Measurements from ENCODE around the gene SDCCAG8.
"Not testable (repeated sequence)": the region's sequence is repeated elsewhere in the genome, so short reads cannot be mapped to it uniquely, and the experiment has no call there.

SDCCAG8 gene

DNA sequence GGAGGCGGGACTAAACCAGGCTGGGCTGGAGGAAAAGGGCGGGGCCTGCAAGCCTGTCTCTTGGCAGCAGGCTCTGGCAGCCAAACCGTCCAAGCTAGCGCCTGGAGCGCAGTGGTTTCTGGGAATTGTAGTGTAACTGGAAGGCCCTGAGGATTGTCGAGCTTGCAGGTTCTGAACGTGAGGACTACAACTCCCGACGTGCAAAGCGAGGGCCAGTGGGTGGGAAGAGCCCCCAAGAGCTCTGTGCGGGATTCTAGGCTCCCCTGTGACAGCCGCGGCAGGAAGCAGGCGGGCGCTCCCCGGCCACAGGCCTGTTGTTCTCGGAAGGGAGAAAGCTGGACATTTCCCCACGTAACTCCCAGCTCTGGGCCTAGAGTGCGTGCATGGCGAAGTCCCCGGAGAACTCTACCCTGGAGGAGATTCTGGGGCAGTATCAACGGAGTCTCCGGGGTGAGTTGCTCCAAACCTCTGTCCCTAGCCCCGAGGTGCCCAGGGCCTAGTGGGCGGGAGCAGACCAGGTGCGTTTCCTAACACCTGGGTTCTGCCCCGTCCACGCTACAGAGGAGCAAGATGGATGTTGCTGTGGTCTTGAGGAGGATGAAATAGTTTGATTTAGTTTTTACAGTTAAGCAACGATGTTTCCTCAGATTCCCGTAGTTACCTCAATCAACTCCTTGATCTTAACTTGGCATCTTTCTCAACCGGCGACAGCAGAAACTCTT, at the start of gene SDCCAG8:
TSS of gene SDCCAG8 (plus strand) at position 251 of the 722 bp plus-strand sequence. CDS start at position 384, 133 bp downstream.
- peak; percentile 97 for DNase-seq

- DNase-seq: not testable (repeated sequence)
Measured at GRCh38 chr1:243211984-243212383, 43.9 kb upstream of the SDCCAG8 start.

- DNase-seq: no peak
Measured at GRCh38 chr1:243213045-243213787, 42.6 kb upstream of the SDCCAG8 start.

DNA sequence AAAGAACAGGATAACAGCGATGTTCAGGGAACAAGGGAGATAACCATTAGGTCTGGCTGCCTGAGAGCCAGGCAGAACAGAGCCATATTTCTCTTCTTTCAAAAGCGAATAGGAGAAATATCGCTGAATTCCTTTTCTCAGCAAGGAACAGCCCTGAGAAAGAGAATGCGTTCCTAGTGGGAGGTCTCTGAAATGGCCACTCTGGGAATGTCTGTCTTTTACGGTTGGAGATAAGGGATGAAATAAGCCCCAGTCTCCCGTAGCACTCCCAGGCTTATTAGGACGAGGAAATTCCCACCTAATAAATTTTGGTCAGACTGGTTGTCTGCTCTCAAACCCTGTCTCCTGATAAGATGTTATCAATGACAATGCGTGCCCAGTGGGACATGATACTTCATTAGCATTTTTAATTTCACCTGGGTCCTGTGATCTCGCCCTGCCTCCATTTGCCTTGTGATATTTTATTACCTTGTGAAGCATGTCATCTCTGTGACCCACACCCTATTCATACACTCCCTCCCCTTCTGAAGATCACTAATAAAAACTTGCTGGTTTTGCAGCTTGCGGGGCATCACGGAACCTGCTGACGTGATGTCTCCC, 40.5 kb upstream of the SDCCAG8 start:
- DNase-seq: not testable (repeated sequence)

GRCh38 chr1:243216741-243217140, 39.1 kb upstream of the SDCCAG8 start:
- no peak for DNase-seq

- no peak for DNase-seq
Measured at GRCh38 chr1:243217349-243217748, 38.5 kb upstream of the SDCCAG8 start.

DNA sequence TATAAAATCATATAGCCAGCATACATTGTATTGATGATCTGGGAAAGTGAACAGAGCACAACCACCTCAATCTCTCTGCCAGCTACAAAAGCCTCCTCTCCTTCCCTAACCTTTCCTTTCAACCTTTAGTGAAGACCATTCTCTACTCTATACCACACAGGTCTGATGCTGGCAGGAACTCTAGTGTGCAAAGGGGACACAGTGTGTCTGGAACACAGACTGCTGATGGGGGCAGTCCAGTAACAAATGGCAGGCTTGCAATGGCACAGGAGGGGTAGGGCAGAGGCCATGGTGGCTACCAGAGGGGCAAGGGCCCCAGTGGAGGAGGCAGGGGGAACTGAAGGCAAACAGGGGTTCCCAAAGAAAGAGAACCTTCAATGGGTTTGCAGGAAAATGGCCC, 37.8 kb upstream of the SDCCAG8 start:
- DNase-seq: no peak

DNA sequence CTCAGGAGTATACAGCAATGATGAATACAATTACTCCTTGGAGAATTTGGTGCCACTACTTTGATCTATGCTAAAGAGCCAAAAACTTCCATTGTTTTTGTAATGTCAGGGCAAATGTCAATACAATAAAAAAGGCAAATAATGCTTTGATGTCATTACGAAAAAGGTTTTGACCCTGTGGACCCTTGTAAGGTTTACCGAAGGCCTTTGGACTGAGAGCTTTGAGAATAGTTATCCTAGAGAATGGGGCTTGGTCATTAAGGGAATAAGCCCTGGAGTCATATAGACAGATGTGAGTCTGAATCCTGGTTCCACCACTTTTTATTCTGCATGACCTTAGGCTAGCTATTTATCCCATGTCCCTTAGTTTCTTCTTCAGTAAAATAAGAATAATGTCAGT, 28.2 kb upstream of the SDCCAG8 start:
- DNase-seq: no peak

DNA sequence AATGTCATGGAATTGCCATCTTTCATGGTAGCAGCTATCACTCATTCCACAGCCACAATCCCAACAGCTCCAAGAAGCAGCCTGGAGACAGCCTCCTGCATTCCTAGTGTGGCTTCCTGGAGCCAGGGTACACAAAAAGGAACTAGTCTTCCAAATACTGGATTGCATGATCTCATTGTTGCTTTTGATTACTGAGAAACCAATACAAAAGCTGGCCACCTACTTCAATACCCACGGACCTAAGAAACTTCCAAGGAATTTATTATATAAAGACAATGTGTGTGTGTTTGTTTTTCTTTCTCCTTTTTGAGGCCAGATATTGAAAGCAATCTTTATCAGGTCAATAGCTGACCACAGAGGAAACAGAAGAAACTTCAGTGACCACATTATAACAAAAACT, 26.3 kb upstream of the SDCCAG8 start:
- DNase-seq: no peak

DNA sequence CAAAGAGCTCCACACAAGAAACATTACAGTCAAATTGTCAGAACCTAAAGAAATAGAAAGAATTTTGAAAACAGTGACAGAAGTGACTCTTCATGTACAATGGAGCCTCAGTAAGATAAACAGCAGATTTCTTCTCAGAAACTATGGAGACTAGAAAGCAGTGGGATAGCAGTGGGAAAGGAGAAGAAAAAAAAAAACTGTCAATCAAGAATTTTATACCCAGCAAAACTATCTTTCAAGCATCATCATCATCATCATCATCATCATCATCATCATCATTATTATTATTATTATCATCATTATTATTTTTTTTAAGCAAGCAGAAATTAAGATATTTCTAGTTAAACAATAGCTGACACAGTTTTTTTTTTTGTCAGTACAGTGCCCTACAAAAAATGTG, 24.9 kb upstream of the SDCCAG8 start:
- DNase-seq: no peak

DNA sequence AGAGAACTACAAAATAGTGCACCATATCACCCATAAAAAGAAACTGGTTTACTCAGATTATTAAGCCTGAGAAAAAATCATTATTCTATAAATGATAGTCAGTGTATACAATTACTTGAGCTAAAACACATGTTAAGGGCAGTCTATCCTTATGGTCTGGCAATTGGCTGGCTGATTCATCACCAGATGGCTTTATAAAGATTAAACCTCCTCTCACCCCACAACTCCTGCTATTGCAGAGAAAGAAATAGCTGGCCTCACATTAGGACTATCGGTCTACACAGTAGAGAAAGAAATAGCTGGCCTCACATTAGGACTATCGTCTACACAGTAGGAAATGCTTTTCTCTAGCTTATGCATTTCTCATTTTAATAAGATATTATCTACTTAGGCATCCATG, 21.9 kb upstream of the SDCCAG8 start:
- no peak for DNase-seq

- DNase-seq: no peak
Measured at GRCh38 chr1:243234978-243235647, 20.7 kb upstream of the SDCCAG8 start.

GRCh38 chr1:243236604-243237252, 19.1 kb upstream of the SDCCAG8 start:
- no peak for DNase-seq

DNA sequence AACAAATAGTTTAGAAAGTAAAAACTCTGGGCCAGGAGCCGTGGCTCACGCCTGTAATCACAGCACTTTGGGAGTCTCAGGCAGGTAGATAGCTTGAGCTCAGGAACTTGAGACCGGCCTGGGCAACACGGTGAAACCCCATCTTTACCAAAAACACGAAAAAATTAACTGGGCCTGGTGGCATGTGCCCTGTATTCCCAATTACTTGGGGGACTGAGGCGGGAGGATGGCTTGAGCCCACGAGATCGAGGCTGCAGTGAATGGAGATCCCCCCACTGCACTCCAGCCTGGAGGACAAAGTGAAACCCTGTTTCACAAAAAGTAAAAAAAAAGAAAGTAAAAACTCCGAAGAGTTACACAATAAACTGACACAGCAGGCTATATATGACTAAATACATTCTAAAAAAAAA, 11.4 kb upstream of the SDCCAG8 start:
- DNase-seq: no peak

DNA sequence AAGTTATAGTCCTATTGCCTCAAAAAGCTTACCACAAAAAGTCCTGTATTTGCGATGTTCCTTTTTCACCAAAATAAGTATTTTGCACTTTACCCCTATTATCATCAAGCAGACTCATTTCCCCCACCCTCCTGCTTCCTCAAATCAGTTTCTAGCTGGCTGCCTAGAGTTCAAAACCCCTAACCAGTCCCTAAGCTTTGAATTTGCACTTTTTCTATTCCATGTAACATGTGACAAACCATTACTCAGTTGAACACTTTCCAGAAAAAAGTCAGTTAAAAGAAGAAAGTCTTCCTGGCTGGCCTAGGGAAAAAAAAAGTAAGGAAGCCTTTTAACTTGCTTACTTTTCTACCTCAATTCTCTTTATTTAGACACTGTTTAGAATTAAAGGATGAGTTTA, 8.9 kb upstream of the SDCCAG8 start:
- DNase-seq: no peak

DNA sequence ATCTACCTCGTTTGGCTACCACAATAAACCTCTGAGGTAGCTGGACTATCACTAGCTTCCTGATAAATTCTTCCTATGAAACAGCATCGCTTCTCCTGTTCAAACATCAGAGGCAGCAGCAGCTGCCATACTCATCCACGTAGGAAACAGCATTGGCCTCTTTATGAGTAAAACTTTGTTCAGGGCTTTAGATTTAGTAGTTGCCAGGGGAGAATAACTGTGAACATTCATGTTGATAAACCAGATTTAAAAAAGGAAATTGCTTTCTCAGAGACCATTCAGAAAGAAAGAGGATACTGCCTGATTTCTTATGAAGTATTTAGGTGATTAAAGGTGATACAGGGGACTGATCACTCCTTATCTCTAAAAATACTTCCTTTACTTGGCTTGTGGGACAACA, 7.9 kb upstream of the SDCCAG8 start:
- DNase-seq: no peak

- DNase-seq: no peak
Measured at GRCh38 chr1:243249214-243249613, 6.6 kb upstream of the SDCCAG8 start.

DNA sequence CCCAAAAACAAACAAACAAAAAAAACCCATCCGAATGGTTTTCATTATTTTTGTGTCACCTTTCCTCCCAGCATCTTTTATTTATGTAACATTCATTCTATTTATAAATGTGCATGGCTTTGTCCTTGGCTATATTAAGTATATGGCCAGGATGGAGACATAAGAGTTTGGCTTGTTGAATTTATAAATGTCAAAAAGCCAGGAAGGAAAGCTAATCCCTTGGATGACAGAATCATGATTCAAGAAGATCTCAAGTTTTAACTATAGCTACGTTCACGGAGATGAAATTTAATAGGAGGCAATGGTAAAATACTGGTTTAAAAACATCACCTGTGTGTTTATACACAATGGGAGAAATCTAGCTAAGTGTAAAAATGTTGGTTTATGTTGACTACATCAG, 5.7 kb upstream of the SDCCAG8 start:
- DNase-seq: no peak

GRCh38 chr1:243251539-243251938, 4.3 kb upstream of the SDCCAG8 start:
- DNase-seq: no peak

- peak in 1 of 2 donors; percentile 10 for DNase-seq
Measured at GRCh38 chr1:243253211-243253925, 2.5 kb upstream of the SDCCAG8 start.

- DNase-seq: no peak
Measured at GRCh38 chr1:243253926-243254232, 2.0 kb upstream of the SDCCAG8 start.

DNA sequence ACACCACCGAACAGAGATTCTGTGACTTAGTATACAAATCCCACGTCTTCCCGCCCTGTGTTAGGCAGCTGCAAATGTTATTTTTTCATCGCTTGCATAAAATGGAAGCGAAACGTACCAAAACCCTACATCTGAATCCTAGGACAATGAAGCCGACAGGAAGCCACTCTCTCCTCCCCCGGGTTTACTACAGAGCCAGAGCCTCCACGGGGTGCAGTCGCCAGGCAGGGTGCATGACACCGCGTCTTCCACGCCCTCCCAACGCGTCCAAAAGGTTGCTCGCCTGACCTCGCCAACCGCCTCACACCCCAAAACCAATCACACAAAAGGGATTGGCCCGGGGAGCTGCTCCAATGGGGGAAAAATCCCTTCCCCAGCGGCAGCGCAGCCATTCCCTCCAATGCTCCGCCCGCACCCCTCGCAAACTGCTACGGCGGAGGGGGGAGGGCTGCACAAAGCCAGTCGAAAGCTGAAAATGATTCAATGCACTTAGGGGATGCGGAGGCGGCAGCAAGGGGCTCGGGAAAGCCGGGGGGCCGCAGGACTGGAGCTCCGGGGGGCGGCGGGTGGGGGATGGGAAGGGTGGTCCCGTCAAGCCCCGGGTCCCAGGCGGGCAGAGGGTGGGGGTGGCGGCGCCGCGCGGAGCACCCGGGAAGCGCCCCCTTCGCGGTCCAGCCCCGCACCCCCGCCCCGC, 1.5 kb upstream of the SDCCAG8 start:
- peak; percentile 57 to 65 for DNase-seq

Data from CD4-positive, alpha-beta T cell treated with Interleukin-1 beta for 1 hour (primary cell).